ENCODE data around the gene TMEM52. TPM values are rescaled to one million over a fixed set of nuclear protein-coding genes. Genes with fewer than 3 reads are reported as not detected.

The TMEM52 gene
- total and polyA plus RNA-seq, 2 experiments from 2014 or later: 0.40 TPM; not detected in 1

GRCh38 chr1:1928231-1929101, 9.4 kb upstream of the TMEM52 start:
- Histone ChIP-seq H3K27me3 (replicated peaks; ENCODE audit: insufficient read depth) (no peaks in the 10 kb centered on the region), H3K9me3 (ENCODE audit: low read depth) (no peaks in the 10 kb centered on the region), H3K36me3 (ENCODE audit: low read depth) (no peaks in the 10 kb centered on the region), H3K4me1 (ENCODE audit: insufficient read depth) (no peaks in the 10 kb centered on the region), H2AFZ (no peak overlapping the region), H3K79me2 (ENCODE audit: insufficient read depth) (no peaks in the 10 kb centered on the region), H3F3A (ENCODE audit: insufficient read depth) (no peaks in the 10 kb centered on the region), H3K9me2 (ENCODE audit: insufficient read depth) (no peaks in the 10 kb centered on the region), H3K4me2 (ENCODE audit: unreplicated experiment) (no peak overlapping the region), H3K4me3 (no peak overlapping the region), H3K9ac (no peak overlapping the region), H4K20me1 (ENCODE audit: insufficient read depth) (no peaks in the 10 kb centered on the region), H3K27ac (no peak overlapping the region)
- TF ChIP-seq EZH2 (IDR thresholded peaks at IDR 0.05; ENCODE audit: insufficient read depth, poor library complexity, severe bottlenecking) (no peak), EZH2phosphoT487 (IDR thresholded peaks at IDR 0.05; ENCODE audit: insufficient read depth, low read depth) (no peak)
- 71 to 72% methylated on average over 31 to 34 of the region's 34 CpGs for WGBS, 2 experiments (ENCODE audit: low coverage in 1 of 2, low lambda C conversion rate in 2 of 2, missing lambda C conversion rate in 2 of 2)
- in situ Hi-C loops (cut with MboI): no loop called here
- no peak for DNase-seq

- no peak overlapping the region for H3K4me3 ChIP-seq
Observed at GRCh38 chr1:1927751-1928150, 8.7 kb upstream of the TMEM52 start.

GRCh38 chr1:1926886-1927660, 8.0 kb upstream of the TMEM52 start:
- Histone ChIP-seq H3K36me3 (ENCODE audit: low read depth) (no peaks in the 10 kb centered on the region), H3K4me1 (ENCODE audit: insufficient read depth) (no peaks in the 10 kb centered on the region), H3K4me2 (ENCODE audit: unreplicated experiment) (no peak overlapping the region), H2AFZ (no peak overlapping the region), H3K9me2 (ENCODE audit: insufficient read depth) (no peaks in the 10 kb centered on the region), H3K27ac (no peak overlapping the region), H4K20me1 (ENCODE audit: insufficient read depth) (no peaks in the 10 kb centered on the region), H3F3A (ENCODE audit: insufficient read depth) (no peaks in the 10 kb centered on the region), H3K27me3 (replicated peaks; ENCODE audit: insufficient read depth) (no peaks in the 10 kb centered on the region), H3K9me3 (ENCODE audit: low read depth) (no peaks in the 10 kb centered on the region), H3K4me3 (no peak overlapping the region), H3K9ac (no peak overlapping the region), H3K79me2 (ENCODE audit: insufficient read depth) (no peaks in the 10 kb centered on the region)
- no peak for DNase-seq
- in situ Hi-C loops (cut with MboI): no loop called here
- WGBS, 2 experiments (ENCODE audit: low coverage in 1 of 2, low lambda C conversion rate in 2 of 2, missing lambda C conversion rate in 2 of 2): 48 to 61% methylated on average over 17 to 21 of the region's 21 CpGs
- TF ChIP-seq EZH2phosphoT487 (IDR thresholded peaks at IDR 0.05; ENCODE audit: insufficient read depth, low read depth) (no peak), EZH2 (IDR thresholded peaks at IDR 0.05; ENCODE audit: insufficient read depth, poor library complexity, severe bottlenecking) (no peak)

More at GRCh38 chr1:1927751-1928150, 8.7 kb upstream of the TMEM52 start:
- no peak overlapping the region for H3K27ac ChIP-seq
- no peaks in the 10 kb centered on the region for H3F3A ChIP-seq (ENCODE audit: insufficient read depth)
- H3K79me2 ChIP-seq (ENCODE audit: insufficient read depth): no peaks in the 10 kb centered on the region
- in situ Hi-C loops (cut with MboI): no loop called here
- H3K4me1 ChIP-seq (ENCODE audit: insufficient read depth): no peaks in the 10 kb centered on the region
- no peak overlapping the region for H2AFZ ChIP-seq
- DNase-seq: no peak
- 85 to 92% methylated on average over 23 to 25 of the region's 25 CpGs for WGBS, 2 experiments (ENCODE audit: low coverage in 1 of 2, low lambda C conversion rate in 2 of 2, missing lambda C conversion rate in 2 of 2)
- no peak for TF ChIP-seq EZH2 (IDR thresholded peaks at IDR 0.05; ENCODE audit: insufficient read depth, poor library complexity, severe bottlenecking)
- TF ChIP-seq EZH2phosphoT487 (IDR thresholded peaks at IDR 0.05; ENCODE audit: insufficient read depth, low read depth): no peak
- H3K9me2 ChIP-seq (ENCODE audit: insufficient read depth): no peaks in the 10 kb centered on the region
- no peak overlapping the region for H3K9ac ChIP-seq
- no peaks in the 10 kb centered on the region for H4K20me1 ChIP-seq (ENCODE audit: insufficient read depth)
- no peaks in the 10 kb centered on the region for H3K9me3 ChIP-seq (ENCODE audit: low read depth)
- H3K4me2 ChIP-seq (ENCODE audit: unreplicated experiment): no peak overlapping the region
- H3K27me3 ChIP-seq (replicated peaks; ENCODE audit: insufficient read depth): no peaks in the 10 kb centered on the region
- H3K36me3 ChIP-seq (ENCODE audit: low read depth): no peaks in the 10 kb centered on the region

GRCh38 chr1:1926346-1926811, 7.3 kb upstream of the TMEM52 start:
- no peak overlapping the region for H3K9ac ChIP-seq
- H3K36me3 ChIP-seq (ENCODE audit: low read depth): no peaks in the 10 kb centered on the region
- H3K27me3 ChIP-seq (replicated peaks; ENCODE audit: insufficient read depth): no peaks in the 10 kb centered on the region
- no peak overlapping the region for H3K4me2 ChIP-seq (ENCODE audit: unreplicated experiment)
- 55 to 69% methylated on average over 21 to 26 of the region's 26 CpGs for WGBS, 2 experiments (ENCODE audit: low coverage in 1 of 2, low lambda C conversion rate in 2 of 2, missing lambda C conversion rate in 2 of 2)
- in situ Hi-C loops (cut with MboI): no loop called here
- no peaks in the 10 kb centered on the region for H3K9me2 ChIP-seq (ENCODE audit: insufficient read depth)
- H3F3A ChIP-seq (ENCODE audit: insufficient read depth): no peaks in the 10 kb centered on the region
- H3K27ac ChIP-seq: no peak overlapping the region
- H2AFZ ChIP-seq: no peak overlapping the region
- H3K4me1 ChIP-seq (ENCODE audit: insufficient read depth): no peaks in the 10 kb centered on the region
- H3K79me2 ChIP-seq (ENCODE audit: insufficient read depth): no peaks in the 10 kb centered on the region
- H4K20me1 ChIP-seq (ENCODE audit: insufficient read depth): no peaks in the 10 kb centered on the region
- no peak for TF ChIP-seq EZH2phosphoT487 (IDR thresholded peaks at IDR 0.05; ENCODE audit: insufficient read depth, low read depth)
- no peak for TF ChIP-seq EZH2 (IDR thresholded peaks at IDR 0.05; ENCODE audit: insufficient read depth, poor library complexity, severe bottlenecking)
- no peak for DNase-seq
- H3K4me3 ChIP-seq: no peak overlapping the region
- H3K9me3 ChIP-seq (ENCODE audit: low read depth): no peaks in the 10 kb centered on the region
